Left ventricle myocardium inferior (tissue), 1 donor: ENCODE data around the gene SLC5A2. TPM values are rescaled to one million over a fixed set of nuclear protein-coding genes. Genes with fewer than 3 reads are reported as not detected.

Source experiments
- DNase-seq: peaks from one replicate; pipeline ENCODE4 v3.0.0-alpha.2; 2020
- H3K27ac ChIP-seq: fragments of 200-600 bp; replicated peaks from 2 replicates; pipeline ENCODE4 v1.8.0; 2021
- H3K27me3 ChIP-seq: fragments of 200-600 bp; 2 replicates; pipeline ENCODE4 v1.8.0; 2021; ENCODE audit warnings: low read depth
- H3K36me3 ChIP-seq: fragments of 200-600 bp; 2 replicates; pipeline ENCODE4 v1.8.0; 2021
- H3K4me1 ChIP-seq: fragments of 200-600 bp; 2 replicates; pipeline ENCODE4 v1.8.0; 2021
- H3K4me3 ChIP-seq: fragments of 200-600 bp; 2 replicates; pipeline ENCODE4 v1.8.0; 2021; ENCODE audit warnings: mild to moderate bottlenecking, moderate library complexity
- H3K9me3 ChIP-seq: fragments of 200-600 bp; replicated peaks from 2 replicates; pipeline ENCODE4 v1.8.0; 2021
- CTCF ChIP-seq: fragments of 200-600 bp; IDR thresholded peaks from 2 replicates; pipeline ENCODE4 v1.8.0; 2021; ENCODE audit warnings: antibody characterized with exemption, mild to moderate bottlenecking, borderline replicate concordance
- intact Hi-C: fragments of 100-400 bp; cut with micrococcal nuclease; formaldehyde crosslinking; loops from one replicate; pipeline ENCODE4 v1.11.0; 2022
- total RNA-seq: library from RNA; stranded (reverse); fragmentation: NEBNext Ultra II Directional; extraction: Animal tissue kit (Norgen Biotek cat#: 25700); gene quantifications from one replicate; pipeline ENCODE4 v1.2.1, GENCODE V29; 2021
- donor health status: DM: no; HTN: yes; CAD: no; lungs with severe emphysema.

Gene SLC5A2
- total RNA-seq, 1 donor from 2014 or later, result not detected

- Histone ChIP-seq H3K9me3 (no peaks in the 10 kb centered on the region), H3K27ac (no peak overlapping the region), H3K4me1 (peaks cover 24% of the 10 kb centered on the region), H3K27me3 (peaks cover 36% of the 10 kb centered on the region), H3K4me3 (no peak overlapping the region), H3K36me3 (peaks cover 6% of the 10 kb centered on the region)
- TF ChIP-seq CTCF, result no peak
- DNase-seq, result no peak
- intact Hi-C loops, result no loop called here
Observed at GRCh38 chr16:31486045-31486444, 3.1 kb downstream of the SLC5A2 start.

- Histone ChIP-seq H3K36me3 (peaks cover 16% of the 10 kb centered on the region), H3K4me3 (peak overlapping the region; percentile 73), H3K27me3 (peaks cover 36% of the 10 kb centered on the region), H3K4me1 (peaks cover 20% of the 10 kb centered on the region), H3K9me3 (no peaks in the 10 kb centered on the region), H3K27ac (no peak overlapping the region)
- intact Hi-C loops, result no loop called here
- no peak for TF ChIP-seq CTCF
- DNase-seq, result no peak
Observed at GRCh38 chr16:31487071-31487719, 4.3 kb downstream of the SLC5A2 start.

- intact Hi-C loops, result no loop called here
- DNase-seq, result peak; percentile 37
Observed at GRCh38 chr16:31487720-31488467, 5.0 kb downstream of the SLC5A2 start.

GRCh38 chr16:31488468-31489297, 5.8 kb downstream of the SLC5A2 start:
- Histone ChIP-seq H3K4me3 (peak overlapping the region; percentile 73), H3K27ac (no peak overlapping the region), H3K4me1 (peaks cover 20% of the 10 kb centered on the region), H3K9me3 (no peaks in the 10 kb centered on the region), H3K36me3 (peaks cover 29% of the 10 kb centered on the region), H3K27me3 (peaks cover 36% of the 10 kb centered on the region)
- no peak for TF ChIP-seq CTCF
- DNase-seq, result no peak
- intact Hi-C loops, result no loop called here

More at GRCh38 chr16:31487720-31488467, 5.0 kb downstream of the SLC5A2 start:
- Histone ChIP-seq H3K27ac (no peak overlapping the region), H3K27me3 (peaks cover 36% of the 10 kb centered on the region), H3K4me3 (peak overlapping the region; percentile 73), H3K4me1 (peaks cover 20% of the 10 kb centered on the region), H3K36me3 (peaks cover 21% of the 10 kb centered on the region), H3K9me3 (no peaks in the 10 kb centered on the region)
- TF ChIP-seq CTCF, result no peak

GRCh38 chr16:31489298-31489564, 6.3 kb downstream of the SLC5A2 start:
- Histone ChIP-seq H3K4me1 (peaks cover 20% of the 10 kb centered on the region), H3K27me3 (peaks cover 36% of the 10 kb centered on the region), H3K4me3 (no peak overlapping the region), H3K9me3 (no peaks in the 10 kb centered on the region), H3K27ac (no peak overlapping the region), H3K36me3 (peaks cover 35% of the 10 kb centered on the region)
- intact Hi-C loops, result no loop called here
- no peak for DNase-seq
- TF ChIP-seq CTCF, result no peak
